Progenitor cell of endocrine pancreas (in vitro differentiated cells): ENCODE data around the gene FAT1. TPM values are rescaled to one million over a fixed set of nuclear protein-coding genes. Genes with fewer than 3 reads are reported as not detected.

Experiments used
- DNase-seq: peaks from one replicate; pipeline ENCODE4 v3.0.0; 2021; ENCODE audit warnings: low spot score; ENCODE audit not compliant: unreplicated experiment
- H3K27ac Mint-ChIP-seq: 2 replicates; pipeline ENCODE4 v1.8.0; 2021; ENCODE audit warnings: mild to moderate bottlenecking, moderate library complexity, mixed read lengths
- H3K27me3 Mint-ChIP-seq: 2 replicates; pipeline ENCODE4 v1.8.0; 2021; ENCODE audit warnings: mixed read lengths
- H3K36me3 Mint-ChIP-seq: 2 replicates; pipeline ENCODE4 v1.8.0; 2022; ENCODE audit warnings: mixed read lengths; ENCODE audit not compliant: insufficient read depth
- H3K4me1 Mint-ChIP-seq: 2 replicates; pipeline ENCODE4 v1.8.0; 2021; ENCODE audit warnings: low read depth, mixed read lengths
- H3K4me3 Mint-ChIP-seq: 2 replicates; pipeline ENCODE4 v1.8.0; 2021; ENCODE audit warnings: low read depth, mild to moderate bottlenecking, moderate library complexity, mixed read lengths
- H3K9me3 Mint-ChIP-seq: 2 replicates; pipeline ENCODE4 v1.8.0; 2021; ENCODE audit warnings: low read depth, mixed read lengths
- CTCF ChIP-seq: fragments of 200-600 bp; sonication (generic); IDR thresholded peaks from one replicate; pipeline ENCODE4 v1.5.0; 2021; ENCODE audit warnings: antibody characterized with exemption, mild to moderate bottlenecking; ENCODE audit not compliant: unreplicated experiment
- total RNA-seq: library from RNA; stranded (reverse); gene quantifications from 2 replicates; pipeline ENCODE4 v1.2.1, GENCODE V29; 2021

Gene FAT1
- total RNA-seq, 1 donor from 2014 or later, result 264 TPM

- no peak overlapping the region for H3K4me3 Mint-ChIP-seq
- peaks cover 18% of the 10 kb centered on the region for H3K4me1 Mint-ChIP-seq
- H3K9me3 Mint-ChIP-seq, result no peaks in the 10 kb centered on the region
- H3K27ac Mint-ChIP-seq, result no peak overlapping the region
- peaks cover 12% of the 10 kb centered on the region for H3K27me3 Mint-ChIP-seq
- no peaks in the 10 kb centered on the region for H3K36me3 Mint-ChIP-seq
- DNase-seq, result no peak
- no peak for TF ChIP-seq CTCF
Measured at GRCh38 chr4:186733778-186734177, 10.1 kb upstream of the FAT1 start.

GRCh38 chr4:186730621-186731020 is 7.0 kb upstream of the FAT1 start:
- Mint-ChIP-seq H3K4me3 (no peak overlapping the region), H3K4me1 (peaks cover 26% of the 10 kb centered on the region), H3K27me3 (peaks cover 24% of the 10 kb centered on the region), H3K9me3 (no peaks in the 10 kb centered on the region), H3K36me3 (no peaks in the 10 kb centered on the region), H3K27ac (no peak overlapping the region)
- DNase-seq, result no peak
- TF ChIP-seq CTCF, result no peak

GRCh38 chr4:186729856-186730255 is 6.2 kb upstream of the FAT1 start:
- Mint-ChIP-seq H3K36me3 (no peaks in the 10 kb centered on the region), H3K27ac (no peak overlapping the region), H3K9me3 (no peaks in the 10 kb centered on the region), H3K4me3 (no peak overlapping the region), H3K27me3 (peaks cover 24% of the 10 kb centered on the region), H3K4me1 (peaks cover 31% of the 10 kb centered on the region)
- DNase-seq, result no peak
- TF ChIP-seq CTCF, result no peak

GRCh38 chr4:186728631-186729271 is 5.1 kb upstream of the FAT1 start:
- no peak for DNase-seq
- no peak overlapping the region for H3K27ac Mint-ChIP-seq
- H3K9me3 Mint-ChIP-seq, result no peaks in the 10 kb centered on the region
- no peak for TF ChIP-seq CTCF
- no peaks in the 10 kb centered on the region for H3K36me3 Mint-ChIP-seq
- H3K27me3 Mint-ChIP-seq, result peaks cover 18% of the 10 kb centered on the region
- peak overlapping the region; percentile 91 for H3K4me3 Mint-ChIP-seq
- H3K4me1 Mint-ChIP-seq, result peaks cover 26% of the 10 kb centered on the region

- no peak for DNase-seq
- Mint-ChIP-seq H3K36me3 (no peaks in the 10 kb centered on the region), H3K27me3 (peaks cover 16% of the 10 kb centered on the region), H3K9me3 (no peaks in the 10 kb centered on the region), H3K4me3 (peak overlapping the region; percentile 91), H3K4me1 (peaks cover 21% of the 10 kb centered on the region), H3K27ac (peak overlapping the region; percentile 4)
- TF ChIP-seq CTCF, result peak; percentile 6
Measured at GRCh38 chr4:186727977-186728519, 4.4 kb upstream of the FAT1 start.
